COR-L47 (cell line): ENCODE measurements around the gene GTF2IRD1.
"Not testable (repeated sequence)": the region's sequence is repeated elsewhere in the genome, so short reads cannot be mapped to it uniquely, and the experiment has no call there.

Experiments used
- DNase-seq: peaks from one replicate; lab custom pipeline; 2025; lab: John Stamatoyannopoulos, UW

The GTF2IRD1 gene

DNA sequence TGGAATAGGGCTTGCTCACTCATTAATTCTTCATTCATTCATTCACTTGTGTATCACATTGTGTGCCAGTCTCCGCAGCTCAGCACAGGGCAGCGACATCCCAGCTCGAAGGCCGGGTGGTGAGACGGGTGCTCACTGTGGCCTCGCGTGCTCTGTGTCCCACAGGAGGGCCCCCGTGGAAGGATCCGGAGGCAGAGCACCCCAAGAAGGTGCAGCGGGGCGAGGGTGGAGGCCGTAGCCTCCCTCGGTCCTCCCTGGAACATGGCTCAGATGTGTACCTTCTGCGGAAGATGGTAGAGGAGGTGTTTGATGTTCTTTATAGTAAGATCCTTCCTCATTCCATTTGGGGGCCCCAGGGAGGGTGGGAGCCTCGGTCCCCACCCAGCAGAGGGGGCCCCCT is 61.6 kb downstream of the GTF2IRD1 start:
- no peak for DNase-seq

DNA sequence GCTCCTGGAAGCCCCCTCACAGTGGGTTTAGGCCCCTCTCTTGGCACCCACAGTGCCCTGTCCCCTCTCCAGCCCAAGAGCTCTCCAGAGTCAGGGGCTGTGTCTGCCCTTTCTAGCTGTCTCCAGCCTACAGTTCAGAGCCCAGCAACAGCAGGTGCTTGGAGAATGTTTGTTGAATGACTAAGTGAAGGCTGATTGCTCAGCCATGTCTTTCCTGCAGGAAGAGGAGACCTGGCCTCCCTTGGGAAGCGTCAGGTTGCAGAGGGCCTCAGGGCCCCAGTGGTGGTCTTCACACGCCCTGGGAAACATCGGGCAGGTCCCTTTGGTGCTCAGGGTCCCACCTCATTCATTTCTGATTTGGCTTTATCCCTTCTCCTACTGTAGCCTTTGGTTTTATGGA is 62.5 kb downstream of the GTF2IRD1 start:
- DNase-seq, result no peak

DNA sequence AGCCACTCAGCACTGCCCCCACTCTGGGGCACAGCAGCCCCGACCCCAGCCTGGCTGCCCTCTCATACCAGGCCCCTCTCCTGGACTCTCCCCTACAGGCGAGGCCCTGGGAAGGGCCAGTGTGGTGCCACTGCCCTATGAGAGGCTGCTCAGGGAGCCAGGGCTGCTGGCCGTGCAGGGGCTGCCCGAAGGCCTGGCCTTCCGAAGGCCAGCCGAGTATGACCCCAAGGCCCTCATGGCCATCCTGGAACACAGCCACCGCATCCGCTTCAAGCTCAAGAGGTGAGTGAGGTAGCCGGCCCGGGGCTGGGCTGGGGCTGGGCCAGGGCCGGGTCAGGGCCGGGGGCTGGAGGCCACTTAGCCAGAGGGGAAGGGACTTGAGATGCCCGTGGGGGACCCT is 64.3 kb downstream of the GTF2IRD1 start:
- no peak for DNase-seq

DNA sequence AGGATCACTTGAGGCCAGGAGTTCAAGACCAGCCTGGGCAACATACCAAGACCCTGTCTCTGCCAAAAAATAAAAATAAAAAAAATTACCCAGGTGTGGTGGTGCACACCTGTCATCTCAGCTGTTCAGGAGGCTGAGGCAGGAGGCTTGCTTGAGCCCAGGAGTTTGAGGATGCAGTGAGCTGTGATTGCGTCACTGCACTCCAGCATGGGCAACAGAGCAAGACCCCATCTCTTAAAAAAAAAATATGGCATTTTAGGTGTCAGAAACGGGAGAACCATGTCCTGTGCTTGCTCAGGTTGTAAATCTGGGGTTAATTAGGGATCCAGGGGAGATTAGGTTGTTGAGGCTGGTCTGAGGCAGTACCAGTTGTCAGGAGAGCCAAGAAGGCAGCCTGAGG is 64.9 kb downstream of the GTF2IRD1 start:
- DNase-seq, result no peak

DNA sequence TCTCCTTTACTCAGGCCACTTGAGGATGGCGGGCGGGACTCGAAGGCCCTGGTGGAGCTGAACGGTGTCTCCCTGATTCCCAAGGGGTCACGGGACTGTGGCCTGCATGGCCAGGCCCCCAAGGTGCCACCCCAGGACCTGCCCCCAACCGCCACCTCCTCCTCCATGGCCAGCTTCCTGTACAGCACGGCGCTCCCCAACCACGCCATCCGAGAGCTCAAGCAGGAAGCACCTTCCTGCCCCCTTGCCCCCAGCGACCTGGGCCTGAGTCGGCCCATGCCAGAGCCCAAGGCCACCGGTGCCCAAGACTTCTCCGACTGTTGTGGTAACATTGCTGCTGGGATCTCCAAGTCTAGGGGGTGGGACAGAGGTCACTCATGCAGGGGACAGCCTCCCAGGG is 65.7 kb downstream of the GTF2IRD1 start:
- no peak for DNase-seq

DNA sequence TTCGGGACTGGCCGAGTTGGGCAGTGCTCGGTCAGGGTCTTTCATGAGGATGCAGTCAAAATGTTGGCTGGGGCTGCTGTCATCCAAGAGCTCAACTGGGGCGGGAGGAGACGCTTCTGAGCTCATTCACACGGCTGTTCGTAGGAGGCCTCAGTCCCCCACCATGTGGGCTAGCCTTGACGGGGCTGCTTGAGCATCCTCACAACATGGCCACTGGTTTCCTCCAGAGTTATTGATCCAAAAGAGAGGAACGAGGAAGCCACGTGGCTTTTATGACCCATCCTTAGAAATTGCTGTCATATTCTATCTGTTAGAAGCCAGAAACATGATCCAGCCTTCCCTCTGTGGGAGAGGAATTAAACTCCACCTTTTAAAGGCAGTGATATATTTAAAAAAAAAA is 68.1 kb downstream of the GTF2IRD1 start:
- DNase-seq, result no peak

DNA sequence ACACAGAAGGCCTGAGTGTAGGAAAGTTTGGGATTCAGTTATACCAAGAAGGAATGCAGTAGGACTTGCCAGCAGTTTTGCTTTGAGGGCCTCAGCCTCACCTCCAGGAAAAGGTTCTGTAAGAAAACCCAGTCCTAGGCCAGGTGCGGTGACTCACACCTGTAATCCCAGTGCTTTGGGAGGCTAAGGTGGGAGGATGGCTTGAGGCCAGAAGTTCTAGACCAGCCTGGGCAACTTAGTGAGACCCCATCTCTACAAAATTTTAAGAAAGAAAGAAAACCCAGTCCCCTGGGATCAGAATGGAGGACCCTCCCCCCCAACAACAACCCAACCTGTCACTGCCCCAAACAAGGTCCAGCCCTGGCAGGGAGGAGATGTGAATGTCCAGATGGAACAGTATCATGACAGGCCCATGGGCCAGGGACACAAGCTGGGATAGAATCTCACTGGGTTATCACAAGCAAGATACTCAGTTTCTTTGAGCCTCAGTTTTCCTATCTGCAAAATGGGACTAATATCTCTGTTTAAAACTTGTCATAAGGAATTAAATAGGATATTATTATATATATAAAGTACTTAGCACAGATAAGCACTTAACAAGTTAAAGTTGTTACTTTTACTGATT is 68.7 kb downstream of the GTF2IRD1 start:
- DNase-seq, result no peak

GRCh38 chr7:74523015-74523414 is 69.3 kb downstream of the GTF2IRD1 start:
- no peak for DNase-seq

DNA sequence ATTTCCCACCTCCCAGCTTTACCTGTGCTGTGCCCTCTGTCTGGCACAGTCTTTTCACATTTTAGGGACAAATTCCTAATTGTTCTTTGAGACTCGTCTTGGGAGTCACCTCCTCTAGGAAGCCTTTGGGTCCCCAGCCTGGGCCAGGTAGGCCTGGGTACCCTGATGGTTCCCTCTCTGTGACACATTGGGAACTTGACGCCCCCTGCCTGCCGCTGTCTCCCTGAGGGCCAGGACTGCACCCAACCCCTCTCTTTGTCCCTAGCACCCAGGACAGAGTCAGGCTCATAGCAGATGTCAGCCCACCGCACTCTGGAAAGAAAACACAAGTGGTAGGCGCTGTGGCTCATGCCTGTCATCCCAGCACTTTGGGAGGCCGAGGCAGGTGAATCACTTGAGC is 71.4 kb downstream of the GTF2IRD1 start:
- DNase-seq, result no peak

DNA sequence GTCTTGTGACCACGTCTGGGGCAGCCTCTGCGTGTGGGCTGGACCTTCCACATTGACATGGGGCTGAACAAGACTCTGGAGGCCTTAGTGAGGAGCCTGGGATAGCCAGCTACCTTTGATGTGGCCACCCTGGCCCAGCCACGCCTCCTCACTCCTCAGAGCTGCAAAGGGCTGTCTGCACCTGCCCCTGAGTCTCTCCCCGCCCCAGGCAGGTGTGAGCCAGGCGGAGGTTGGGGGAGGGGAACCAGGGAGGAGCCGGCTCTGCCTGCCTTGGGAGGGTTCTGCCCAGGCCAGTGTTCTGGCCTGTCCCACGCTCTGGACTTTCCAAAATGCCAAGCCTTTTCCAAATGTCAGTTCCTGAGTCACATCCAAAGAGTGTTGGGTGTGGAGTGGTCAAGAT is 72.2 kb downstream of the GTF2IRD1 start:
- DNase-seq, result peak; percentile 88

DNA sequence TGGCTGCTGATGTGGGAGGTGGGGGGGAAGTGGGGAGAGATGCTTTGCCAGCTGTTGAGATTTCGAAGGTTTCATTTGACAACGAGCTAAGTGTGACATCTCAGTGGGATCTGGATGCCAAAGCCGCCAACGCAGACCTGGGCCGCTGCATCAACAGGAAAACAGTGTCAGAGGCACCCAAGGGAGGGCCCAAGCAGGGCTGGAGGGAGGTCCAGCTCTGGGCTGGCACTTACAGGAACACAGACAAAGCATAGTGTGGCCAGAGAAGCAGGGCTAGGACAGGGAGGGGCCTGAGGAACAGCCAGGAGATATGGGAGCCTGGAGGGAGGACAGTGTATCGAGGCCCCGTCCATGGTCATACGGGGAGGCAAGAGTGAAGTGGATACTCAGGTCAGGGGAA is 73.1 kb downstream of the GTF2IRD1 start:
- DNase-seq, result no peak

GRCh38 chr7:74527842-74528241 is 74.1 kb downstream of the GTF2IRD1 start:
- DNase-seq, result peak; percentile 50

DNA sequence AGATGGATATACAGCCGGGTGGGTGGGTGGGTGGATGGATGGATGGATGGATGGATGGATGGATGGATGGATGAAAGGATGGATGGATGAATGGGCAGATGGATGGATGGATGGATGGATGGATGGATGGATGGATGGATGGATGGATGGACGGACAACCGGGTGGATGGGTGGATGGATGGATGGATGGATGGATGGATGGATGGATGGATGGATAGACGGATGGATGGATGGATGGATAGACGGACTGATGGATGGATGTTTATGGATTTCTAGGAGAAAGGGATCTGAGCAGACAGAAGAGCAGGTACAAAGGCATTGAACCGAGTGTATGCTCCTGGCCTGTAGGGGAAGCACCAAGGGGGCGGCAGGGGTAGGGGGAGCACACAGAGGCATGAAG is 75.1 kb downstream of the GTF2IRD1 start:
- DNase-seq, result not testable (repeated sequence)

GRCh38 chr7:74535951-74536356 is 82.2 kb downstream of the GTF2IRD1 start:
- no peak for DNase-seq

DNA sequence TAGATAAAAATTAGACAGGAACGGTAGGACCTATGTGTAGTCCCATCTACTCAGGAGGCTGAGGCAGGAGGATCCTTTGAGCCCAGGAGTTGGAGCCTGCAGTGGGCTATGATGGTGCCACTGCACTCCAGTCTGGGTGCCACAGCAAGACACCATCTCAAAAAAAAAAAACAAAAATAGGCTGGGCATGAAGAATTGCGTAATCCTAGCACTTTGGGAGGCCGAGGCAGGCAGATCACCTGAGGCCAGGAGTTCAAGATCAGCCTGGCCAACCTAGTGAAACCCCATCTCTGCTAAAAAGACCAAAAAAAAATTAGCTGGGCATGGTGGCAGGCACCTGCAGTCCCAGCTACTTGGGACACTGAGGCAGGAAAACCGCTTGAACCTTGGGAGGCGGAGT is 88.2 kb downstream of the GTF2IRD1 start:
- DNase-seq, result not testable (repeated sequence)

DNA sequence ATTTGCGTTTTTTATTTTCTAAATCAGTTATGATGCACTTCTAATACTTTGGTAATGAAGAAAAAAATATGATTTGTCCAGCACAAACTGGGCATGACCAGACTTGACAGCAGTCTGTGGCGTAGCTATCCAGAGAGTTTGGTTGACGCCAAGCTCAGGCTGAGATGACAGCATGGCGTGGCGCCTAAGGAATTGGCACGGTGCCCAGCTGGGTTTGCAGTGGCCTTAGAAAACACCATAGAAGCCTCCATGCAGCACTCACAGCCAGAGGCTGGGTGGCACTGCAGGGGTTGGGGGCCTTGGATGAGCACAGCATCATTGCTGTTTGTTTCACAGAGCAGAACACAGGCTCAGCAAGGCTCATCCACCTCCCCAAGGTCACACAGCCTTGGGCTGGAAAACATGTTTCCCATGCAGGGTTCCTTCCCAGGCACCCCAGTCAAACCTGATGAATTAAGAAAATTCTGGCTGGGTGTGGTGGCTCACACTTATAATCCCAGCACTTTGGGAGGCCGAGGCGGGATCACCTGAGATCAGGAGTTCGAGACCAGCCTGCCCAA is 88.9 kb downstream of the GTF2IRD1 start:
- peak; percentile 98 for DNase-seq

DNA sequence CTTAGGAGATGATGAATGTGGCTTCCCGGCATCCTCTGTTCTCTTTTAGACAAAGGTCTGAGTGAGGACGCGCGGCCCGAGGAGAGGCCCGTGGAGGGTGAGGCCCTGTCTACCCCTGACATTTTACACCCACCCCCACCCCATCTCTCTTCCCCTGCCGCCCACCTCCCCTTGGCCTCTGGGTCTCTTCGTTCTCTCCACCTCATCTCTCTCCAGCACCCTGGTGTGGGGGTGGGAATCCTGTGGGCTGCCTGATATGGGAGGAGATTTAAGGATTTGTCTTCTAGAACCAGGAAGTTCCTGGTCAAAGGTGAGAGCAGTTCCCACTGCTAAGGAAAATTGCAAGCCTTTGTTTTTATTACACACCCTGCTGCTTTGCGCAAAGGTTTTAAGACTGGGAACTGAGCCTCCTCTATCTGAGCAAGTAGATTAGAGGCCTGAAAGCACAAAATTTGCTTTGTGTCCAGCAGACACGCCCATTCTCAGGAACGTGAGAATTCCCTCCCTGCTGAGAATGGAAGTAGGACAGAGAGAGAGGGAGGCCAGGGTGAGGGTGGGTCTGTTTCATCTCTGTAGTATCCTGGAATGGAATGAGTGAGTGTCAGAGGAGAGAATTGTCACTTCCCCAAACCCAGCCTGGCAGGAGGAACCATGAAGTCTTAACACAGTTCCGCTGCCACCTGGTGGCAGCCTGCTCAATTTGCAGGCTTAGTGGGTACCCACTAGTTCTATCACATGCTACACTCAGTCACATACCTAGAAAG is 91.2 kb downstream of the GTF2IRD1 start:
- peak; percentile 29 for DNase-seq

DNA sequence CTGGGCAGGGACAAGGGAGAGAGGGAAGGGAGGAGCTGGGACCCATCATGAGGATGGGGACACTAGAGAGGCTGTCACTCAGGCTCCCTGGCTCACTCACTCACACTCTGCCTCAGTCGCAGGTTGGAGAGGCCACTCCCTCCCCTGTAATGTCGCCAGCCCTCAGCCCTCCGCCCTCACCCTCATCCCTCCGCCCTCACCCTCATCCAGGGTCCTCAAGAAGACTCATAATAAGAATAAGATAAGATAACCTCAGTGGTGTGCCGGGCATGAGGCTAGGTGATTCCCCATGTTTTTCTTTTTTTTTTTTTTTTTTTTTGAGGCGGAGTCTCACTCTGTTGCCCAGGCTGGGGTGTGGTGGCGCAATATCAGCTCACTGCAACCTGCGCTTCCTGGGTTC is 92.2 kb downstream of the GTF2IRD1 start:
- no peak for DNase-seq

- not testable (repeated sequence) for DNase-seq
These were observed 99.9 kb downstream of the GTF2IRD1 start for GRCh38 chr7:74553596-74554012.

DNA sequence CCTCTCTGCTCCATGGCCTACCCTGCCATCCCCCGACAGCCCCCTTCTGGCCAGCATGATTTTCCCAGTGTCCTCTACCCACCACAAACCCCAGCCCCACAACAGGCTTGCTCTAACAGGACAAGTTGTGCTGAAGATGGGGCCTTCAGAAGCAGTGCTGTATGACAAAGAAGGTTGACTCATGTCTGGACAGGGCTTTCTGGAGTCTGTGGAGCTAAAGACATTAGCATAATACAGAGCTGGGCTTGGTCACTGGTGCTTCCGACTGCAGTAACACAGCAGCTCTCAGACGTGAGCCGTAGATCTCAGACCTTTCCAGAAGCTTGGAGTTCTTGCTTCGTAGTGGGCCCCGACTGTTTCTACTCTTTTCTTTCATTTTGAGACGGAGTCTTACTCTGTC is 100.5 kb downstream of the GTF2IRD1 start:
- no peak for DNase-seq

DNA sequence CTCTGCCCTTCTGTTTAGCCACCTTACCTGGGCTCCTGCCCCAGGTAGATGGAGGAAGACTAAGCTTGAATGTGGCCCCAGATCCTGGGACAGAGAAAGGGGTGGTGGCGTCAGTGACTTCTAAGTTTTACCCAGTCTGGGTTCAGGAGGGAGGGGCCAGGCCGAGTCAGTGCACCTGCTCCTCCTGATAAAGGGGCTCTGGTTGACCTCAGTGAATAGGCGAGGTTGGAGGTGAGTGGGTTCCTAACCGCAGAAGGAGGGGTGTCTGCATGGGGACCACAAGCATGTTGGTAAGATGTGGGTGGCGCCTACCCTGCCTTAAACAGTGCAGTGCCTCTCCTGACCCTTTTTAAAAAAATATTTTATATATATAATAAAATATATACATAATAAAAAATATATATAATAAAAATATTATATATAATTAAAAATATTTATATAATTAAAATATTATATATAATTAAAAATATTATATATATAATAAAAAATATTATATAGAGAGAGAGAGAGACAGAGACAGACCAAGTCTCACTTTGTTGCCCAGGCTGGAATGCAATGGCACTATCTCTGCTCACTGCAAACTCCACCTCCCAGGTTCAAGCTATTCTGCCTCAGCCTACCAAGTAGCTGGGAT is 106.5 kb downstream of the GTF2IRD1 start:
- no peak for DNase-seq

DNA sequence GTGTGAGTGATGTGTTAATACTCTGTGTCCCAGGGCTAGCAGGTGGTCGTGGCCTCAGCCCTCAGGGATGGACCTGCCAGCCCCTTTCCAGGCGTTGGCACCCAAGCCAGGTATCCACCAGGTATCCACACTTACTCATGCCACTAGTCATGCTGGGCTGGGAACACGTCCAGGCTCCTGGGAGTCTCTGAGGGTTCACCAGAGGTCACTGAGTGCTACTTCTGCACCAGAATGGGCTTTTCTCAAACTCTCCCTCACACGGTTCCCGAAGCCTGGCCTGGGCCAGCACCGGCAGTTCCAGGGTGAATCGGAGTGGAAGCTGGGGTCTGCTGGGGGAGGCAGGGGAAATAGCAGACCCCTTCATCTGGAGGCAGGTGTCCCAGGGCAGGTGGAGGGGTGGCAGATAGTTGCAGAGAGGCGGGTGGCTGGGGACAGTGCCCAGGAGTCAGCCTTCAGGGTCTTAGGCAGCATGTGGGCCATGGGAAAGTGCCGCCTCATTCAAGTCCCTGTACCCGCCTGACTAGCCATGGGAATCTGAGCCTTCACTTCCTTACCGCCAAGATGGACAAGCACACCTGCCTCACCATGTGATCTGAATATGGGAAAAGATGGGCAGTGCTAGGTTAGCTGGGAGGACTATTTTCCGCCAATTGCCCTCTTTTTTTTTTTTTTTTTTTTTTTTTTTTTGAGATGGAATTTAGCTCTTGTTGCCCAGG is 108.3 kb downstream of the GTF2IRD1 start:
- no peak for DNase-seq
